GOT3 (cell line): ENCODE data around the gene PRLR.
"Not testable (repeated sequence)": the region's sequence is repeated elsewhere in the genome, so short reads cannot be mapped to it uniquely, and the experiment has no call there.

Experiments
- DNase-seq: peaks from one replicate; lab custom pipeline; 2025; ENCODE audit warnings: mixed read lengths; lab: John Stamatoyannopoulos, UW

The PRLR gene

GRCh38 chr5:35230038-35230611 is at the start of gene PRLR:
PRLR (minus strand) TSS chr5:35230487; CDS start chr5:35089620, 140,867 bp downstream.
- DNase-seq, result no peak

- no peak for DNase-seq
Measured at GRCh38 chr5:35274839-35275509, 44.7 kb upstream of the PRLR start.

DNA sequence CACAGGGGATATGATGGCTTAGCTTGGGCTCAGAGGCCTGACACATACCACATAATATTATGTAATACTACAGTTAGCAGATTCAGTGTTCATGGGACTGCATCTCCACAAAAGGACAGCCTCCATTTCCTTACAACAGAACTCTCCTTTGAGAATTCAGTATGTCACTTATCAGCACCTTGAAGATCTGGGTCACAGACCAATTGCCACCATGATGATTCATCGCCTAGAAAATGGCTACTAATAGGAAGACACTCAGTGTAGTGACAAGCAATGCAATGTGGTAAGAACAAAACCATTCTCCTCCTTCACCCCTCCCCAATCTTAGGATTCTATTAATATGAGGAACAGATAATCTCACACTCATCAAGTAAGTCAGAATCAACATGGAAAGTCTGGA is 38.7 kb upstream of the PRLR start:
- DNase-seq, result no peak

DNA sequence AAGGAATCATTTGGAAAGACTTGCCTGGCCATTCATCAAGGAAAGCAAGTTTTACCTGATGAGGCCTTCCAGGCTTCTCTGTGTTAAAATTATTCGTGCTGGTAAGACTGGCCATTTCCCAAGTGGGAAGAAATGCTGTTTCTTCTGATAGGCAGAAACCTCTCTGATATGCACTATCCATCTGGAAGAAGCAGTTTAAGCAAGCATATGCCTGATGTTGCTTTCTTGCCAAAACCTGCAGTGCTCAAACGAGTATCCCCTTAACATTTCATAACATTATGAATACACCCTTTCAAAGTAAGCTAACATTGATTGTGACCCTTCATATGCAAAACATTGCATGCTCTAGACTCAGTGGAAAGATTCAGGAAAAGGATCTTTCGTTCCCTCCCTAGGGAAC is 36.0 kb upstream of the PRLR start:
- no peak for DNase-seq

DNA sequence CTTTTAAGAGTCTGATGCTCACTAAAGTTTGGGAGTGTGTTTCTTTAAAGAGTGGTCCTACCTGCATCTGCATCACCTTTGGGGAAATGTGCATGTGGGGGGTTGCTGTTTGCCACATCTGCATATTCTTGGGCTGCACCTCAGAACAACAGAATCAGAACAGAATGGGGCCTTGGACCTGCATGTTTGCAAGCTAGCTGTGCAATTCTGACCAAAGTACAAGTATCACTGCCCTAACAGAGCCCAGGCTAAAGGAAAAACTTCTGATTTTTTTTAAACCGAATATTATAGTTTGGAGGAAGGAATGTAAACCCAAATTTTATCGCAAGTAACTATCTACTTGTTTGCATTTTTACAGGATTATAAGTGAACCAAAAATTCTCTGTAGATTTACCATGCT is 34.2 kb upstream of the PRLR start:
- no peak for DNase-seq

DNA sequence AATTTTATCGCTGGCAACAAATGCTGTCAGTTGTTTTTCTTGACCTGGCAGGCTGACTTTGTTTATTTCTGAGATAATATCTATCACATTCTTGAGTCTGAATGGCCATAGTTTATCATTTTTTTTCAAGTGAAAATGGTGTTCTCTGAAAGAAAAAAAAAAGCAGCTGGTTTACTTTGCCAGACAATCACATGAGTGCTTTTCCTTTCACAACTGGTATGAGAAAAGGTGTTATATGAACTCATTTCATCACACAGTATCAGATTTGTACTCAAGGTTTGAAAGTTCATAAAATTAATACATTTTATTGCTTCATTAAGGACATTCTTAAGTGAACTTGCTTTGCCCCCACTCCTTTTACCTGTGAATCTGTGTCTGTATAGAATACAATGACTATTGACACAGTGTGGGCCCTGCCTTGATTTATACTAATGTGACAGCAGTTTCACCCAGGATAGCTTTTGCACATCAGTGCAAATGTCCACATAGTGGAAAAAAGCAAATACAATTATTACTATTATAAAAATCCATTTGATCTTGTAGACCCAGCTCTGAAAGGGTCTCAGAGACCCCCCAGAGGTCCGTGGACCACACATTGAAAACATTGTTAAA is 33.1 kb upstream of the PRLR start:
- no peak for DNase-seq

DNA sequence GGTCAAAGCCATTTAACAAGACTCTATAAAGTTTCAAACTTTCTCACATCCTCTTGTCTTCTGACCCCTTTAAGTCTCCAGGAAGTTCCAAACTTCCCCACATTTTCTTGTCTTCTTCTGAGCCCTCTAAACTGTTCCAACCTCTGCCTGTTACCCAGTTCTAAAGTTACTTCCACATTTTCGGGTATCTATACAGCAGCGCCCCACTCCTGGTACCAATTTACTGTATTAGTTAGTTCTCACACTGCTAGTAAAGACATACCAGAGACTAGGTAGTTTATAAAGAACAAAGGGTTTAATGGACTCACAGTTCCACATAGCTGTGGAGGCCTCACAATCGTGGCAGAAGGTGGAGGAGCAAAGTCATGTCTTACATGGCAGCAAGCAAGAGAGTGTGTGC is 23.3 kb upstream of the PRLR start:
- DNase-seq, result no peak

DNA sequence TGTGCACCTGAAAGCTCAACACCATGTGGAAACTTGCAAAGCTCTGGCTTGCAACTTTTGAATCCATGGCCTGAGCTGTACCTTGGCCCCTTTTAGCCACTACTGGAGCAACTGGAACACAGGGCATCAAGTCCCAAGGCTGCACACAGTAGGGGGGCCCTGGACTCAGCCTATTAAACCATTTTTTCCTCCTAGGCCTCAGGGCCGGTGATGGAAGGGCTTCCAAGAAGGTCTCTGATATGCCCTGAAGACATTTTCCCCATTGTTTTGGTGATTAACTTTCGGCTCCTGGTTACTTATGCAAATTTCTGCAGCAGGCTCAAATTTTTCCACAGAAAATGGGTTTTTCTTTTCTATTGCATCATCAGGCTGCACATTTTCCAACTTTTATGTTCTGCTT is 22.7 kb upstream of the PRLR start:
- DNase-seq, result no peak

DNA sequence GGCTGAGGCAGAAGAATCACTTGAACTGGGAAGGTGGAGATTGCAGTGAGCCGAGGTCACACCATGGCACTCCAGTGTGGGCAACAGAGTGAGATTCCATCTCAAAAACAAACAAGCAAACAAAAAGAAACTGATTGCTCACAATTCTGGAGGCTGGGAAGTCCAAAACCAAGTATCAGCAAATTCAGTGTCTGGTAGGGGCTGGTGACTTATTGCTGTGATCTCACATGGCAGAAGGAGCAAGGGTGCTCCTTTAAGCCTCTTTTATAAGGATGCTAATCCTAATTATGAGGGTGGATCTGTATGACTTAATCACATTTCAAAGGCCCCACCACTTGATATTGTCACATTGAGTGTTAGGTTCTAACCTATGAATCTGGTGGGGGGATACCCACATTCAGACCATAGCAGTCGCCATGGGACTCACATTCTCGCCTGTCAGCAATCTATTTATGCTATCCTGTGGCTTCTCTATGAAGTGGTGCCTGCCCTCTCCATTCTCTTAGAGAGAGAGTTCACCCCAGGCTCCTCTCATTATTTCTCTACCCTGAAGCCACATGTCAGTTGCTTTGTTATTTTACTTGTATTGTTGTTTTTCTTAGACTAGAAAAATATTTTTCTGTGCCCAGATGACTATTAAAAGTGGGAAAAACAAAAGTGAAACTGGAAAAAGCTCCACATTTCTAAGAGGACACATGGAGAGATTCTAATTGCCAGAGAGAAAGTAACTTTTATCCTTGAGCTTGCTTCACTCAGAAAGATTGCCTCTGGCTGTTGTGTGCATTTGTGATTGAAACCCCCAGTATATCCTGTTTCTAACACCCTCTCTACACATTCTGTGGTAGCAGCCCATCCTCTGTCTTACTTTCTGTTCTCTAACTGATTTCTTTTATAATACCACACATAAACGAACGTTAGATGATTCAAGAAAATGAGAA is 18.8 kb upstream of the PRLR start:
- no peak for DNase-seq

- DNase-seq, result no peak
Measured at GRCh38 chr5:35247648-35248034, 17.4 kb upstream of the PRLR start.

GRCh38 chr5:35246900-35247647 is 16.8 kb upstream of the PRLR start:
- DNase-seq, result no peak

DNA sequence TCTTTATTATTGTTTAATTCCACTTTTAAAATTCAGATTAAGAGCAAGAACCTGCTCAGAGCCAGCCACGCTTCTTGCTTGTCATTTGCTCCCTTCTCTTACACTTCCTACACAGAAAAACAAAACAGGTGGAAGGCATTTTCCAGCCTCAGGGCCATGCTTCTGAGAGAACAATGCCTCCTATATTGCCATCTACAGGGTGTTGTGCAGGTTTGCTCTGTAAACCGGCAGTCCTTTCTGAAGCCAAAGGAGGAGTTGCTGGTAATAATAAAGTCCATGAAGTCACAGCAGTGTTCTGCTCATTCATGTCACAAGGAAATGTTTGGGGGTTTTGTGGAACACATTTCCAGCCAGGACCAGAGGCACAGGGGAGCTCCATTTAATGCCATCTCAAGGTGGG is 16.1 kb upstream of the PRLR start:
- DNase-seq, result no peak

DNA sequence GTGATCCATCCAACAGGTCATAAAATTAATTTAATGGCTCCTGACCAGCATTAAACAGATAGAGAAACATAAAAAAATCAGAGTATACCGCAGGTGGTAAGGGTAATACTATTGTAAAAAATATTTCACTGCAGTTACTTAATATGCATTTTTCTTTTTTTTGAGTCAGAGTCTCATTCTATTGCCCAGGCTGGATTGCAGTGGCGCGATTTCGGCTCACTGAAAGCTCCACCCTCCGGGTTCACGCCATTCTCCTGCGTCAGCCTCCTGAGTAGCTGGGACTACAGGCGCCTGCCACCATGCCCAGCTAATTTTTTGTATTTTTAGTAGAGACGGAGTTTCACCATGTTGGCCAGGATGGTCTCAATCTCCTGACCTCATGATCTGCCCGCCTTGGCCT is 15.1 kb upstream of the PRLR start:
- DNase-seq, result not testable (repeated sequence)

DNA sequence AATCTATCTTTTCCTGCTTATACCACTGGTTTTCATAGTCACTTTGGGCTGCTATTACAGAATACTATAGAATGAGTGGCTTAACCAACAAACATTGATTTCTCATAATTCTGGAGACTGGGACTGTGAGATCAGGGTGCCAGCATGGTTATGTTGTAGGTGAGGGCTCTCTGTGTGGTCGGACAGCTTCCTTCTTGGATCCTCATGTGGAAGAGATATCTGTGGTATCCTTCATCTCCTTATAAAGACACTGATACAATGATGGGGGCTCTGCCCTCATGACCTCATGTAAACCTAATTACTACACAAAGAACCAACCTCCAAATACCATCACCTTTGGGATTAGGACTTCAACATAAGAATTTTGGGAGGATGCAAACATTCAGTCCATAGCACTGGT is 13.9 kb upstream of the PRLR start:
- no peak for DNase-seq

- no peak for DNase-seq
Measured at GRCh38 chr5:35242702-35243258, 12.5 kb upstream of the PRLR start.

GRCh38 chr5:35240892-35241291 is 10.6 kb upstream of the PRLR start:
- no peak for DNase-seq

- no peak for DNase-seq
Measured at GRCh38 chr5:35239911-35240610, 9.8 kb upstream of the PRLR start.

- no peak for DNase-seq
Measured at GRCh38 chr5:35239476-35239875, 9.2 kb upstream of the PRLR start.

- no peak for DNase-seq
Measured at GRCh38 chr5:35237580-35238376, 7.5 kb upstream of the PRLR start.

- no peak for DNase-seq
Measured at GRCh38 chr5:35236770-35237169, 6.5 kb upstream of the PRLR start.
